Non-pigmented ciliary epithelial cell (primary cell): ENCODE data around the gene MGAT4B.
"Not testable (repeated sequence)": the region's sequence is repeated elsewhere in the genome, so short reads cannot be mapped to it uniquely, and the experiment has no call there.

Source experiments
- DNase-seq: peaks from one replicate; pipeline ENCODE4 v3.0.0-alpha.2; 2010; ENCODE audit warnings: low read depth

Gene MGAT4B

DNA sequence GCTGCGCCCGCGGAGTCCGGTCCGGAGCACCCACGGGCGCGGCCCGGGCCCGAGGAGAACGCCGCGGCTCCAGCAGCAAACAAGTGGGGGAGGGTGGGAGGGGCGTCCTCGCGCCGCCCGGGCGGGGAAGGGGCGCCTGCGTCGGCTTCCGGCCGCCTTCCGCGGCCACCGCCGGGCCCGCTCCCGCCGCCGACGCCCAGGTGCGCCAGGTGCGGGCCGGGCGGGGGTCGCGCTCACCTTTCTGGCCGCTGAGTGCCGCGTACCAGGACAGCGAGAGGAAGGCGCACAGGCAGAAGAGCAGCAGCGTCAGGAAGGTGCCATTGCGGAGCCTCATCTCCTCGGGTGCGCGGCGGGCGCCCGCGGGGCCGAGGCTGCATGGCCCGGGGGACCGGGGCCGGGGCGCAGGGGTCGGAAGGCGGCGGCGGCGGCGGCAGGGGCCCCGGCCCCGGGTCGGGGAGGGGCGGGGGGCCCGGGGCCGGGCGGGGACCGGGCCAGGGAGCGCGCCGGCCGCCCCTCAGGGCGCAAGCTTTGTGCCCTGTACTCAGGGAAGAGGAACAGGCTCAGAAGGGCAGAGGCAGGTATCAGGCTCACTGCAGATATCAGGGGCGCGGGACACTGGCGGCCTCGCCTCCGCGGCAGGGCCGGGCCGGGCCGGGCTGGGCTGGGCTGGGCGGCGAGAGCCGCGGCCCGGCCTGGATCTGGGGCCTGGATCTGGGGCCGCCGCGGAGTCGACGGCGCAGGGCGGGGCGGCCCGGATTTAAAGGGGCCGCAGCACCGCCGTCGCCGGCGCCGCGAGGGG is at the start of gene MGAT4B:
MGAT4B (minus strand) TSS at position 617 of the 799 bp plus-strand sequence; CDS start at position 334, 283 bp downstream.
- no peak for DNase-seq

DNA sequence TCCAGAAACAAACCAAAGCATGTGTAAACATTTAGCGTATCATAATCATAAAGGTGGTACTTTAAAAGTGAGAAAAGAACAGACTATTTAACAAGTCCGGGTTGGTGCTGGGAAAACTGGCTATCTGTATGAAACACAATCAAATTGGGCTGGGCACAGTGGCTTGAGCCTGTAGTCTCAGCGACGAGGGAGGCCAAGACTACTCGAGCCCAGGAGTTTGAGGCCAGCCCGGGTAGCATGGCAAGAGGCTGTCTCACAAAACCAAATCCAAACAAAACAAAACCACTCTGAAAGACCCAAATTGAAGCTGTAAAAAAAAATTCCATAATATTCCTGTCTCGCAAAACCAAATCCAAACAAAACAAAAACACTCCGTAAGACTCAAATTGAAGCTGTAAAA is 47.7 kb upstream of the MGAT4B start:
- no peak for DNase-seq

DNA sequence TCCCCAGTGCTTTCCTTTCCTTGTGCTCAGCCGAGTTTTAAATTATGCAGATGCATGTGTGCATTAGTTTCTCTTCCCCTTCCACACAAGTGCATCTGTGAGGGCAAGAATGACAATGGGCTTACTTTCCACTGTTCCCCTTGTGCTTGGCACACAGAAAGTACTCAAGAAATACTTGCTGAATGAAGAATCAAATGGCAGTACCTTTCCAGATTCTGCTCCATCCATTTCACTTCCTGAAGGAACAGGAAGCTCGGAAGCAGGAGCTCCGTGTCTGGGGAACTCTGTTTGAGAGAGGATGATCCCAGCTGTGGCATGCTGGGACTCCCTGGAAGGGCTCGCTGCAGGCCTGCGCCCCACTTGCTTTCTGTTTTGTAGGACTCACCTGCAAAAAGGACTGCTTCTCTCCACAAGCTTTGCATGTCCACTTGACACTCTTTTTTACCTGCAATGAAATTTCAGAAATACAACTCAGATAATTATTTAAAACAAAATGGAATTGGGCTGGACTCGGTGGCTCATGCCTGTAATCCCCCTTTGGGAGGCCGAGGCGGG is 46.4 kb upstream of the MGAT4B start:
- DNase-seq = no peak

DNA sequence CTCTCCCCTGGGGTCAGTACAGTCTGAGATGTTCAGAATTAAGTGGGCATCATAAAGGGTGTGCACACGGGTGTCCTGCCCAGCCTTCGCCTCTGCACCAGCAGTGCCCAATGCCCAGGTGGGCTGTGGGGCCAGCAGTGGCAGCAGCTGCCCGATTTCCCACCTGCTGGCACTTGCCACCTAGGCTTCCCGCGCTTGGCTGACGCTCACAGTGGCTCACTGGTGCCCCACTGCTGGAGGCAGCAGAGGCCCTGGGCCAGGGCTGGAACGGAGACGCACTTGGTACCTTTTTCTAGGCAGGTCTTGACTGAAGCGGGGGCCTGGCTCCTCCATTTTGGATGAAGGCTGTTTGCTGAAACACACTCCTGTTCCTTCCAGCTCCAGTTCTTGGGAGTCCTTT is 35.0 kb upstream of the MGAT4B start:
- no peak for DNase-seq

DNA sequence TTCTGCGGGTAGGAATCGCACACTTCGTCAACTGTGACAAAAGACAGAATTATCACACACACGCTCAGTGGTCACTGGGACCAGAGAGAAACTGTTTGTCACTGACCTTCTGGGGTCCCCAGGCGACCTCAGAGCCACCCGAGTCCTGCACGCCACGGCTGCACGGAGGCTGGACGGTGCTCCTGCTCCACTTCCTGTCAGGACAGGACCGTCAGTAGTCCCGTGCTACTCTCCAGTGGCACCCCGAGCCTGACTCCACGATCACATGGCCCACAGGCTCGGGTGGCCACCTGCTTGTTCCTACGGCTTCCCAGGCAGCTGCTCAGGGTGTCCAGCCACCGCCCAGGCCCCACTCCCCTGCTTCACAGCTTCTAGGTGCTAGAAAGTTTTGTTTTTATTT is 34.1 kb upstream of the MGAT4B start:
- no peak for DNase-seq

DNA sequence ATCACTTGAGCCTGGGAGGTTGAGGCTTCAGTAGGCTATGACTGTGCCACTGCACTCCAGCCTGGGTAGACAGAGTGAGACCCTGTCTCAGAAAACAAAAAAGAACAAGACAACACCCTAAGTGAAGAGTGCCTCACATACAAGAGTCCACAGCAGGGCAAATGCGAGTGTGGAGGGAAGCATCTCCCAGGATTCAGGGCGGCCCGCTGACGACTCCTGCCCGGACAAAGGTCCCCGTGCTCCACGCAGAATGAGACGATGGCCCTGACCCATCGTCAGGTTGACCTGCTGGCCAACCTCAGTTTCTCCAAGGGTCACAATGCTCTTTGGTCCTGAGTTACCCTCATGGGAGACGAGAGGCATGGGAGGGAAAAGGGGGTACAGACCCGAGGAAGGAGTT is 33.7 kb upstream of the MGAT4B start:
- no peak for DNase-seq

DNA sequence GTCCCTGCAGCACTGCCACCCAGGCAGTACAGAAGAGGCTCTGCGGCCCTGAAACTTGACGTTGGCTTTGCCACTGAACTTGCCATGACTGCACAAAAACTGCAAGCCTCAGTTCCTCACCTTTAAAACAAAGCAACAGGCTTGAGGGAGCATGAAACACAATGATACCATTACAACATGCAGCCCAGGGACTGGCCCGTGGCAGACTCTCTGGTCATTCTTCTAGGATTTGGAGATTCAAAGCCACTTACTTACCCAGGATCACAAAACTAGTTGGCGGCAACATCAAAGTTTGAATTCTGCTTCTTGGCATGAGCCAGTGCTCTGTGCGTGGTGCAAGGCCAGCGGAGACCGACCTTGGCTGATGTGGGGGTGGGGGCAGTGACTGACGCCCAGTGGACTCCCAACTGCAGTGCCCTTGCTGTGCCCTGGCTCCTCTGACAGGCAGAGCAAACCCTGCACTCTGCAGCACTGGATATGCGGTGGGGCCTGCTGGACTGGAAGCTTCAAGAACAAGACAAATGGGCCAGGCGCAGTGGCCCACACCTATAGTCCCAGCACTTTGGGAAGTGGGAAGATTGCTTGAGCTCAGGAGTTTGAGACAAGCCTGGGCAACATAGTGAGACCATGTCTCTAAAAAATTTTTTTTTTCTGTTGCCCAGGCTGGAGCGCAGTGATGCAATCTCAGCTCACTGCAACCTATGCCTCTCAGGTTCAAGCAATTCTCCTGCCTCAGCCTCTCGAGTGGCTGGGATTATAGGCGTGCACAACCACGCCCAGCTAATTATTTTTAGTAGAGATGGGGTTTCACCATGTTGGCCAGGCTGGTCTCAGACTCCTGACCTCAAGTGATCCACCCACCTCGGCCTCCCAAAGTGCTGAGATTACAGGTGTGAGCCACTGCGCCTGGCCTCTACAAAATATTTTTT is 32.9 kb upstream of the MGAT4B start:
- no peak for DNase-seq

DNA sequence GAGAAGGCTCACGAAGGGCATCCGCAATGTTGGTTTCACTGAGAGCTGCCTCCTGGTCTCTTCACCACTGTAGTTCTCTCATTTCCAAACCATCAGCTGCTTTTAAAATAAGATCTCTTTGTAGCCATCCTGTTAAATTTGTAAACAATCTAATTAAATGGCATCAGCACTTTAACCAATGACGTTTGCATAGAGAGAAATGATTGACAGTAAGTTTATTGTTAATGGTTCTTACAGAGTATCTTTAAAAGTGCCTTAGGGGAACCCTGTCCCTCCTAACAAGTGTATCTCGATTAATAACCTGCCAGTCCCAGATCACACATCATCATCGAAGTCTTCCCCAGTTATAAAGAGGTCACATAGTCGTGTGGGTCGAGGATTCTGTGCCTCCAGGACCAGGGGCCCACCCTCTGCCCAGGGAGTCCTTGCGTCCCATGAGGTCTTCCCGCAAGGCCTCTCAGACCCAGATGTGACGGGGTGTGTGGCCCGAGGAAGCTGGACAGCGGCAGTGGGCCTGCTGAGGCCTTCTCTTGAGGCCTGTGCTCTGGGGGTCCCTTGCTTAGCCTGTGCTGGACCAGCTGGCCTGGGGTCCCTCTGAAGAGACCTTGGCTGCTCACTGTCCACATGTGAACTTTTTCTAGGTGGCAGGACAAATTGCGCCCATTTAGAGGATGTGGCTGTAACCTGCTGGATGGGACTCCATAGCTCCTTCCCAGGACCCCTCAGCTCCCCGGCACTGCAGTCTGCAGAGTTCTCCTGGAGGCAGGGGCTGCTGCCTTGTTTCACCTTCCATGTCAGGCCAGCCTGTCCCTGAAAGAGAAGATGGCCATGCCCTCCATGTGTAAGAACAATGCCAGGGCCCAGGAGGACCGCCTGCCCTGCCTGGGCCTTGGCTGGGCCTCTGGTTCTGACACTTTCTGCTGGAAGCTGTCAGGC is 30.7 kb upstream of the MGAT4B start:
- no peak for DNase-seq

DNA sequence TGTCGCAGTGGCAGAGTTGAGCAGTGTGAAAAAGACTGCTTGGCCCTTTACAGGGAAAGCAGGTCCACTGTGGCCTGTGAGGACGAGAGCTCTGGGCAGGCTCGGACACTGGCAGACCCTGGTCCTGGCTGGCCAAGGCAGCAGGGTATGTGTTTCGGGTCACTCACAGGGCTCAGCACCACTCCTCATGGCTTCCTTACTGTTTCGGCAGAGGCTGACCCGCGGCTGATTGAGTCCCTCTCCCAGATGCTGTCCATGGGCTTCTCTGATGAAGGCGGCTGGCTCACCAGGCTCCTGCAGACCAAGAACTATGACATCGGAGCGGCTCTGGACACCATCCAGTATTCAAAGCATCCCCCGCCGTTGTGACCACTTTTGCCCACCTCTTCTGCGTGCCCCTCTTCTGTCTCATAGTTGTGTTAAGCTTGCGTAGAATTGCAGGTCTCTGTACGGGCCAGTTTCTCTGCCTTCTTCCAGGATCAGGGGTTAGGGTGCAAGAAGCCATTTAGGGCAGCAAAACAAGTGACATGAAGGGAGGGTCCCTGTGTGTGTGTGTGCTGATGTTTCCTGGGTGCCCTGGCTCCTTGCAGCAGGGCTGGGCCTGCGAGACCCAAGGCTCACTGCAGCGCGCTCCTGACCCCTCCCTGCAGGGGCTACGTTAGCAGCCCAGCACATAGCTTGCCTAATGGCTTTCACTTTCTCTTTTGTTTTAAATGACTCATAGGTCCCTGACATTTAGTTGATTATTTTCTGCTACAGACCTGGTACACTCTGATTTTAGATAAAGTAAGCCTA is 29.8 kb upstream of the MGAT4B start:
- DNase-seq = no peak

DNA sequence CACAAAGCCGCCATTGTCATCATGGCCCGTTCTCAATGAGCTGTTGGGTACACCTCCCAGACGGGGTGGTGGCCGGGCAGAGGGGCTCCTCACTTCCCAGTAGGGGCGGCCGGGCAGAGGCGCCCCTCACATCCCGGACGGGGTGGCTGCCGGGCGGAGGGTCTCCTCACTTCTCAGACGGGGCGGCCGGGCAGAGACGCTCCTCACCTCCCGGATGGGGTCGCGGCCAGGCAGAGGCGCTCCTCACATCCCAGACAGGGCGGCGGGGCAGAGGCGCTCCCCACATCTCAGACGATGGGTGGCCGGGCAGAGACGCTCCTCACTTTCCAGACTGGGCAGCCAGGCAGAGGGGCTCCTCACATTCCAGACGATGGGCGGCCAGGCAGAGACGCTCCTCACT is 28.2 kb upstream of the MGAT4B start:
- not testable (repeated sequence) for DNase-seq

DNA sequence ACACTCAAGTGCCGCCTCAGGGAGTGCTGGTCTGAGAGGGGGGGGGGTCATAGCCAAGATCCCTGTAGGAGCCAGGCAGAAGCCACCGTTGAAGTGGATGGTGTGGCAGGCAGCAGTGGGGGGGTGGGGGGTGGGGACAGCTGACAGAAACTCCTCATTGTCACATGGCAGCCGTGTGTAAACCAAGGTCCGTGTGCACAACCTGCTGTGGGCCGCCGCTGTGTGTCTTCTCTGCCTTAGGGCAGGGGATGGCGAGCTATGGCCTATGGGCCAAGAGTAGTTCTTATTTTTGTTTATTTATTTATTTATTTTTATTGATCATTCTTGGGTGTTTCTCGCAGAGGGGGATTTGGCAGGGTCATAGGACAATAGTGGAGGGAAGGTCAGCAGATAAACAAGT is 27.5 kb upstream of the MGAT4B start:
- DNase-seq = no peak

DNA sequence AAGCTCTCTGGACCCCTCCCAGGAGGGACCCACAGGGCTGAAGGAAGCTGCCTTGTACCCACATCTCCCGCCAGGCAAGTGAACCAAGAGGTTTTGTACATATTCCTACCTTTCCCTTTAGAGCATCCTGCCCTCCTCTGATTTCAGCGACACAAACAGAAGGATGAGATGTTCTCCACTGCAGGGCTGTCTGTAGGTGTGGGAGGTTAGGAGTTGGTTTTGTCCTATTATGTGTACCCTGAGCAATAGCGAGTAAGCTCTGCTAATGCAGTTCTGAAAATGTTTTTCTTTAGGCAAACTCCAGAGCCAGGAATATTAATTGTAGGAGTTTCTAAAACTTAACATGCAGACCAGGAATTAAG is 27.0 kb upstream of the MGAT4B start:
- no peak for DNase-seq

DNA sequence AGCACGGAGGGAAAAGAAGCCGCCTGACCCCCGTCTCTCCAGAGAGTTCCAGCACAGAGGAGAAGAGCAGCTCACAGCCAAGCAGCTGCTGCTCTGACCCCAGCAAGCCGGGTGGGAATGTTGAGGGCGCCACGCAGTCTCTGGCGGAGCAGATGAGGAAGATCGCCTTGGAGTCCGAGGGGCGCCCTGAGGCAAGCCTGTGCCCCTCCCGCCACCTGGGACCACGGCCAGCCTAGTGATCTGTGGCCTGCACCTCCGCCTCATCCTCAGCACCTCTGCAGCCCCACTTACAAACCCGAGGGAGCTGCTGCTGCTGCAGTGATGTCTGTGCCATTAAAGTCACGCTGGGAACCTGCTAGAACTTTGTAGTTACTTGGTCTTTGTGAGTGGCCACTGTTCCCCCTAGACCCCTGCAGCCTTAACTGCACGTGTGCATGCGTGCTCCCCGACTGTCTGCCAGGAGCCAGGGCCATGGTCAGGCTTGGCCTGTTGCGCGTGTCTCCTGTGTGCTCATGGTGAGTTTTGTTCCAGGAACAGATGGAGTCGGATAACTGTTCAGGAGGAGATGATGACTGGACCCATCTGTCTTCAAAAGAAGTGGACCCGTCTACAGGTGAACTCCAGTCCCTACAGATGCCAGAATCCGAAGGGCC is 26.5 kb upstream of the MGAT4B start:
- DNase-seq = no peak

DNA sequence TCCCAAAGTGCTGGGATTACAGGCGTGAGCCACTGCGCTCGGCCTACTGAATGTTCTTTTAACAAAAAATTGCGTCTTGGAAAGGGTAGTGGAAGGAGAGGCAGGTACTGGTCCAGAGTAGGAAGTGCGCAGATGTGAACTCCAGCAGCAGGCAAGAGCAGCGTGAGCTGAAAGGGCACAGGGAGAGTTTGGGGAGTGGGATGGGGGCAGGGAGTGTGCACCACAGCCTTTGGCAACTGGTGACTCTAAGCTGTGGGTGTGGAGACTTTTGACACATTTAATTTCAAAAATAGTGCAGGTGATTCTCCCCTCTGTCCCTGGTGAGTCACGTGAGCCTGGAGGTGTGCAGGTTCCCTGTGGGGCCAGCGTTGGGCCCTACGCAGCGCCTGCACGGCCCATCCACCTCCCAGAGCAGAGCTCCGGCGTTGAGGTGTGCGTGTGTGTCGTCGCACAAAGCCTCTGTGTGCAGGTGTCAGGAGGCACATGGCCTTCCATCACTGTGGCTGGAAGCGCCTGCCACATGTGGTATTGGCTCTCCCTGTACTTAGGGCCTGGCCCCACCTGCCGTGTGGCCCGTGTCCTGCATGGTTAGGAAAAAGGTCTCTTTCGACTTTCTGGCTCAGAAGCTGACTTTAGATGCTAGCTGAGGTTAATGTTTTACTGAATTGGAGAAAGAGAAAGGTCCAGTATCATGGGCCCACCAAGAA is 25.5 kb upstream of the MGAT4B start:
- DNase-seq = no peak

DNA sequence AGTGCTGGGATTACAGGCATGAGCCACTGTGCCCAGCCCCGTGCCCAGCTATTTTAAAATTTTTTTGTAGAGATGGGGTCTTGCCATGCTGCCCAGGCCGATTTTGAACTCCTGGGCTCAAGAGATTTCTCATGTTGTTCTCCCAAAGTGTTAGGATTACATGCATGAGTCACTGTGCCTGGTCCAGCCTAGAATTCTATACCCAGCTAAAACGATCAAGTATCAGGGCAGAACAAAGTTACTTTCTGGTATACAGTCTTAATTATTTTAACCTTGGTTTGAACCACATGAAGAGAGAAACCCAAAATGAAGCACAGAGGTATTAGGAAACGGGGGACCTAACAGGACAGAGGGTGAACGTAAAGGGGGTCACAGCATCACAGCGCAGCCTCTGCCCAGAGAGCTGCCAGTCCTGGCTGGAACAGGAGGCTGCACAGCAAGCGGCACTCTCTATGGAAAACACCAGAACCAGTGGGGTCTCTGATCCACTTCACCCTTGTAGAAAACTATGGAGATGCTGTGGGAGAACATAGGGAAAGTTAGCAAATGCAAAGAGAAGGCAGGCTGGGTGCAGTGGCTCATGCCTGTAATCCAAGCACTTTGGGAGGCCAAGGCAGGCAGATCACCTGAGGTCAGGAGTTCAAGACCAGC is 24.3 kb upstream of the MGAT4B start:
- no peak for DNase-seq

DNA sequence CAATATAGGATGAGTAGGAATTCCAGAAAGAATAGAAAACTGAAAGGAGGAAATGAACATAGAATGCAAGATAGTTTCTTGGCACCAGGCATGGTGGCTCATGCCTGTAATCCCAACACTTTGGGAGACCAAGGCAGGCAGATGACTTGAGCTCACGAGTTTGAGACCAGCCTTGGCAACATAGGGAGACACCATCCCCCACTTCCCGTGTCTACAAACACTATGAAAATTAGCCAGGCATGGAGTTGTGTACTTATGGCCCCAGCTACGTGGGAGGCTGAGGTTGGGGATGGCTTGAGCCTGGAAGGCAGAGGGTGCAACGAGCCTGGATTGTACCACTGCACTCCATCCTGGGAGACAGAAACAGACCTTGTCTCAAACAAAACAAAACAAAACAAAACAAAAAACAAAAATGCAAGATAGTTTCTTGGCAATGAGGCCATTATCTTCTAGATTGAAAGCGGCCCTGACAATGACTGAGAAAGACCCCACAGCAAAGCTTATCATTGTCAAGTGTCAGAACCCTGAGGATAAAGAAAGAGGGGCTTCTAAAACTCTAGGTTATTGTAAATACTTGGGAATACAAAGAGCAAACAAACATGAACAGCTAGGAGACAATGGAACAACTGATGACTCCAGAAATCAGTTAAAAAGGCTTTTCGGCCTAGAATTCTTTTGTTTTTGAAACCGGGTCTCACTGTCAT is 23.2 kb upstream of the MGAT4B start:
- no peak for DNase-seq

DNA sequence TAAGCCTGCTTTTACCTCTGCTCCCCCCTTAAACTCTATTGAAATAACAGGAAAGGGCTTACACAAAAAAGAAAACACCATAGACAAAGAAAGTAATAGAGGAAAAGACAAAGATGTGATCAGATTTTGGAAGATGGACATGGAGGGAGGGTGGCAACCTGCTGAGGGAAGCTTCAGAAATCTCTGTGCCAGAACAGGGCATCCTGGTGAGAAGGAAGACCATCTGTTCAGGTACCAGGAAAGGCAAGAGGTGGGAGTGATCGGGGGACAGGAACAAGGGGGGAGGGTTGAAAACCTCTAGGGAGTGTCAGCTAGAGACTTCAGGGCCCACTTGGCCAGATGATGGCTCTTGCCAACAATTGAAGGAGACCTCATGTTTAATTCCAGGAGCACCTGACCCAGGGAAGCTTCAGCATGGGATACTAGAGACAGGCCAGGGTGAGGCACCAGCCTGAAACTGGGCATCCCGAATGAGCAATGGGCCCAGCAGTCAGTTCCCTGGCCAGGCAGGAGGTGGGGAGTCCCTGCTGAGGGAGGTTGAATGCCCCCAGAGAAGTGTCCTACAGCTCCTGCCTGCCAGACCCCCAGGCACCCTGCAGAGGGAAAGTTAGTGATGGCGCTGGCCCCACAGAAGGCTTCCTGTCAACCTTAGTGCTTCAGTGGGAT is 22.2 kb upstream of the MGAT4B start:
- DNase-seq = no peak

DNA sequence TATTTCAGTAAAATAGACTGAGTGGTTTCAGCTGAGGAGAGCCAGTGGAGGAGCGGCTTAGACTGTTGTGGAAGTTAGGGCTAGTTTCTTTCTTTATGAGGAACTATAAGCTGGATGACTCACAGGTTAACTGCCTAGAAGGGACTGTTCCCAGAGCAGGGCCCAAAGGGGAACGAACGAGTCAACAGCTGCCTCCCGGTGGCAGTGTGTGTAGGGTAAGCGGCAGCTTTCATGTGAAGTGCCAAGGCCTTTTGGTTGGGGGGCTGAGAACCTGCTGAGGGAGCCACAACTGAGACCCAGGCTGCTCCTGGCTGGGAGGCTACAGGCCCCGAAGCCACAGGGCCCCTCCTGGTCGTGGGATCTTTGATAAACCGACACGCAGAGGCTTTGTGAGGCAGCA is 21.0 kb upstream of the MGAT4B start:
- no peak for DNase-seq
